IMR-90 (cell line): ENCODE results near the gene ZNF785. TPM values are rescaled to one million over a fixed set of nuclear protein-coding genes. Genes with fewer than 3 reads are reported as not detected.

Source experiments
- ATAC-seq: fragments of 200-7000 bp; cut with Tn5 transposase; 2 replicates; pipeline ENCODE4 v1.9.1; 2020; ENCODE audit warnings: low read depth, mild to moderate bottlenecking, moderate library complexity
- BruUV-seq: library from RNA; stranded (reverse); fragments of 400-500 nt; replicated peaks from 2 replicates; lab custom pipeline; 2021; lab: Mats Ljungman, UMichigan
- CTCF ChIA-PET: fragments of 300-600 bp; formaldehyde crosslinking; extraction: SDS; loops from one replicate; lab custom pipeline; 2021; ENCODE audit warnings: antibody characterized with exemption; lab: Yijun Ruan, JAX
- POLR2A ChIA-PET: fragments of 300-600 bp; sonication (Branson Sonifier 250); formaldehyde crosslinking; loops from one replicate; lab custom pipeline; 2022; ENCODE audit warnings: antibody characterized with exemption; ENCODE audit not compliant: unreplicated experiment; lab: Charles Lee
- DNase-seq: peaks from one replicate; pipeline ENCODE4 v3.0.0; 2013
- H2AFZ ChIP-seq: replicated peaks from 2 replicates; pipeline ENCODE3; 2013; ENCODE audit warnings: low read length, mild to moderate bottlenecking; ENCODE audit not compliant: poor library complexity
- H2AK5ac ChIP-seq: 2 replicates; pipeline ENCODE4 v1.6.1; 2013; ENCODE audit warnings: low read depth, low read length, inconsistent platforms
- H2AK9ac ChIP-seq: replicated peaks from 2 replicates; pipeline ENCODE3; 2013; ENCODE audit warnings: mild to moderate bottlenecking, low read depth, low read length, moderate library complexity; ENCODE audit not compliant: poor library complexity
- H2BK120ac ChIP-seq: 2 replicates; pipeline ENCODE4 v1.6.1; 2013; ENCODE audit warnings: low read depth, low read length, inconsistent platforms
- H2BK15ac ChIP-seq: 3 replicates; pipeline ENCODE4 v1.6.1; 2013; ENCODE audit warnings: low read depth, low read length, inconsistent platforms
- H2BK20ac ChIP-seq: 2 replicates; pipeline ENCODE4 v1.6.1; 2013; ENCODE audit warnings: low read depth, mild to moderate bottlenecking, inconsistent platforms, low read length, moderate library complexity
- H2BK5ac ChIP-seq: 2 replicates; pipeline ENCODE4 v1.6.1; 2013; ENCODE audit warnings: mild to moderate bottlenecking, low read depth, low read length, inconsistent platforms; ENCODE audit not compliant: poor library complexity, severe bottlenecking
- H3K14ac ChIP-seq: replicated peaks from 2 replicates; pipeline ENCODE4 v1.6.1; 2013; ENCODE audit warnings: low read depth, low read length, inconsistent platforms
- H3K18ac ChIP-seq: 2 replicates; pipeline ENCODE4 v1.6.1; 2013; ENCODE audit warnings: low read depth, low read length, control low read depth
- H3K23ac ChIP-seq: 2 replicates; pipeline ENCODE4 v1.6.1; 2013; ENCODE audit warnings: low read depth, low read length, inconsistent platforms
- H3K27ac ChIP-seq: 2 replicates; pipeline ENCODE4 v1.5.1; 2013; ENCODE audit warnings: mild to moderate bottlenecking, control low read depth, low read length; ENCODE audit not compliant: insufficient read depth
- H3K27me3 ChIP-seq: 2 replicates; pipeline ENCODE4 v1.6.1; 2013; ENCODE audit warnings: low read length; ENCODE audit not compliant: control insufficient read depth, insufficient read depth
- H3K36me3 ChIP-seq: 2 replicates; pipeline ENCODE4 v1.6.1; 2013; ENCODE audit warnings: low read length, mixed read lengths; ENCODE audit not compliant: control insufficient read depth, insufficient read depth
- H3K4ac ChIP-seq: 2 replicates; pipeline ENCODE4 v1.6.1; 2013; ENCODE audit warnings: low read depth, low read length, inconsistent platforms
- H3K4me1 ChIP-seq: 2 replicates; pipeline ENCODE4 v1.6.1; 2013; ENCODE audit warnings: low read length, mixed read lengths; ENCODE audit not compliant: control insufficient read depth, insufficient read depth
- H3K4me2 ChIP-seq: 2 replicates; pipeline ENCODE4 v1.6.1; 2013; ENCODE audit warnings: low read depth, mild to moderate bottlenecking, control low read depth, low read length, moderate library complexity
- H3K4me3 ChIP-seq: 2 replicates; pipeline ENCODE4 v1.5.1; 2013; ENCODE audit warnings: low read depth, mild to moderate bottlenecking, control low read depth, low read length, moderate library complexity; ENCODE audit not compliant: insufficient read depth
- H3K56ac ChIP-seq: 2 replicates; pipeline ENCODE4 v1.6.1; 2013; ENCODE audit warnings: low read length, inconsistent platforms; ENCODE audit not compliant: insufficient read depth; ENCODE audit errors: extremely low read depth
- H3K79me1 ChIP-seq, 2 experiments: 2 replicates each; pipeline ENCODE4 v1.6.1; 2013; ENCODE audit warnings: low read length in 2 of 2, inconsistent platforms in 1 of 2, low read depth in 1 of 2
- H3K9ac ChIP-seq: 2 replicates; pipeline ENCODE4 v1.6.1; 2013; ENCODE audit warnings: low read depth, low read length, control low read depth
- H3K9me1 ChIP-seq: 2 replicates; pipeline ENCODE4 v1.6.1; 2013; ENCODE audit warnings: low read length, inconsistent platforms; ENCODE audit not compliant: insufficient read depth
- H3K9me3 ChIP-seq: 2 replicates; pipeline ENCODE4 v1.6.1; 2013; ENCODE audit warnings: low read length; ENCODE audit not compliant: control insufficient read depth, insufficient read depth
- H4K20me1 ChIP-seq: 2 replicates; pipeline ENCODE4 v1.6.1; 2013; ENCODE audit warnings: low read length, inconsistent platforms; ENCODE audit not compliant: insufficient read depth
- H4K5ac ChIP-seq: 2 replicates; pipeline ENCODE4 v1.6.1; 2013; ENCODE audit warnings: mild to moderate bottlenecking, low read depth, low read length, control low read depth
- H4K8ac ChIP-seq, 2 experiments: 2 replicates each; pipeline ENCODE4 v1.6.1; 2013; ENCODE audit warnings: low read depth in 2 of 2, low read length in 2 of 2, control low read depth in 1 of 2, inconsistent platforms in 1 of 2
- H4K91ac ChIP-seq: 2 replicates; pipeline ENCODE4 v1.6.1; 2013; ENCODE audit warnings: low read depth, low read length, inconsistent platforms; ENCODE audit not compliant: insufficient read depth
- BHLHE40 ChIP-seq: fragments of 150-350 bp; IDR thresholded peaks from 2 replicates; pipeline ENCODE4 v1.6.1; 2016; ENCODE audit warnings: mild to moderate bottlenecking, low read depth, low read length
- CEBPB ChIP-seq: IDR thresholded peaks from 2 replicates; pipeline ENCODE4 v1.6.1; 2012; ENCODE audit warnings: low read depth, low read length, improper control_type of control experiment
- CHD1 ChIP-seq: IDR thresholded peaks from 2 replicates; pipeline ENCODE4 v1.6.1; 2012; ENCODE audit warnings: low read depth, low read length, improper control_type of control experiment
- CTCF ChIP-seq: conservative IDR thresholded peaks from 2 replicates; pipeline ENCODE4 v1.5.1; 2012; ENCODE audit warnings: mild to moderate bottlenecking, low read depth, low read length, improper control_type of control experiment
- ELK1 ChIP-seq: fragments of 150-350 bp; IDR thresholded peaks from 2 replicates; pipeline ENCODE4 v1.6.1; 2016; ENCODE audit warnings: low read depth, mild to moderate bottlenecking, low read length, moderate library complexity, borderline replicate concordance
- FOS ChIP-seq: fragments of 150-350 bp; IDR thresholded peaks from 2 replicates; pipeline ENCODE4 v1.6.1; 2016; ENCODE audit warnings: low read depth, low read length
- MAFK ChIP-seq: IDR thresholded peaks from 2 replicates; pipeline ENCODE4 v1.6.1; 2012; ENCODE audit warnings: low read depth, low read length, improper control_type of control experiment
- MXI1 ChIP-seq: IDR thresholded peaks from 2 replicates; pipeline ENCODE4 v1.6.1; 2012; ENCODE audit warnings: low read depth, mild to moderate bottlenecking, low read length, moderate library complexity, borderline replicate concordance
- NFE2L2 ChIP-seq: fragments of 150-350 bp; IDR thresholded peaks from 2 replicates; pipeline ENCODE4 v1.6.1; 2016; ENCODE audit warnings: low read depth, mild to moderate bottlenecking, low read length
- POLR2A ChIP-seq: IDR thresholded peaks from 2 replicates; pipeline ENCODE4 v1.6.1; 2012; ENCODE audit warnings: mild to moderate bottlenecking, low read depth, low read length
- RAD21 ChIP-seq: IDR thresholded peaks from 2 replicates; pipeline ENCODE4 v1.6.1; 2012; ENCODE audit warnings: low read length, improper control_type of control experiment
- RCOR1 ChIP-seq: IDR thresholded peaks from 2 replicates; pipeline ENCODE4 v1.6.1; 2012; ENCODE audit warnings: mild to moderate bottlenecking, low read length, improper control_type of control experiment; ENCODE audit not compliant: insufficient replicate concordance
- RFX5 ChIP-seq: IDR thresholded peaks from 2 replicates; pipeline ENCODE4 v1.8.0; 2012; ENCODE audit warnings: low read depth, mild to moderate bottlenecking, low read length, moderate library complexity
- SMC3 ChIP-seq: fragments of 150-350 bp; IDR thresholded peaks from 2 replicates; pipeline ENCODE4 v1.6.1; 2016; ENCODE audit warnings: low read depth, mild to moderate bottlenecking, antibody characterized with exemption, low read length, moderate library complexity
- USF2 ChIP-seq: fragments of 150-350 bp; IDR thresholded peaks from 2 replicates; pipeline ENCODE4 v1.6.1; 2017; ENCODE audit warnings: mild to moderate bottlenecking, antibody characterized with exemption, low read length, low read depth
- WGBS, 2 experiments: methylation state at CpG; one replicate each; pipeline versions ENCODE4 v1.1.5 to v1.1.7; 2013; ENCODE audit warnings: missing lambda C conversion rate in 2 of 2; ENCODE audit not compliant: insufficient read length in 1 of 2; ENCODE audit errors: extremely low coverage in 2 of 2; 5-methylcytosine and 5-hydroxymethylcytosine counted together
- dilution Hi-C: fragments of 300-500 bp; cut with HindIII; formaldehyde crosslinking; loops from one replicate; pipeline ENCODE4 v1.14.3; 2018; ENCODE audit warnings: low sequenced_read_pairs; ENCODE audit not compliant: unreplicated experiment
- in situ Hi-C: fragments of 300-500 bp; cut with MboI; formaldehyde crosslinking; loops from 3 replicates; pipeline ENCODE4 v1.14.3; 2019; ENCODE audit warnings: low sequenced_read_pairs, inconsistent platforms, mixed read lengths
- intact Hi-C: fragments of 100-400 bp; cut with micrococcal nuclease; formaldehyde crosslinking; loops from 2 replicates; pipeline ENCODE4 v1.10.0; 2022
- polyA plus RNA-seq, 3 experiments: library from polyadenylated mRNA; depleted of rRNA; stranded (reverse); fragments of >200 nt; gene quantifications; 2 replicates each; pipeline ENCODE4 v1.2.3, GENCODE V29; 2012; ENCODE audit warnings: low replicate concordance in 1 of 3
- total RNA-seq: library from RNA; depleted of rRNA; stranded (reverse); fragments of >200 nt; gene quantifications from 2 replicates; pipeline ENCODE4 v1.2.3, GENCODE V29; 2012

ZNF785 gene
- total and polyA plus RNA-seq, 2 of the 4 experiments (the other 2 are of a cell fraction), result 2.9 to 4.0 TPM

- Histone ChIP-seq H2BK120ac (no peak overlapping the region), H2AK9ac (no peak overlapping the region), H2BK20ac (no peak overlapping the region), H3K9me3 (no peaks in the 10 kb centered on the region), H3K14ac (no peak overlapping the region), H4K20me1 (no peaks in the 10 kb centered on the region), H2BK5ac (no peak overlapping the region), H3K4me2 (no peak overlapping the region), H4K8ac (no peak overlapping the region), H3K23ac (no peak overlapping the region), H3K4me1 (peaks cover 9% of the 10 kb centered on the region), H3K4ac (no peak overlapping the region), H4K5ac (no peak overlapping the region), H3K4me3 (no peak overlapping the region), H3K56ac (no peak overlapping the region), H2AFZ (peak overlapping the region; percentile 23), H3K27me3 (peaks cover 6% of the 10 kb centered on the region; the same call in 1 of the 2 replicates), H2BK15ac (no peak overlapping the region), H2AK5ac (no peak overlapping the region), H3K27ac (no peak overlapping the region), H3K9me1 (no peaks in the 10 kb centered on the region), H3K79me1 (peaks cover 5 to 19% of the 10 kb centered on the region in 2 experiments; a peak in 3 of 4 replicates), H3K36me3 (no peaks in the 10 kb centered on the region), H3K18ac (no peak overlapping the region), H3K9ac (no peak overlapping the region), H4K91ac (no peak overlapping the region)
- no TSS peak for BruUV-seq
- no peak for DNase-seq
- in situ Hi-C loops (no loop called here), intact Hi-C loops (no loop called here), dilution Hi-C loops (no loop called here)
- TF ChIP-seq SMC3, result no peak
- TF ChIP-seq MAFK, result no peak
- no peak for TF ChIP-seq NFE2L2
- TF ChIP-seq POLR2A, result no peak
- no peak for TF ChIP-seq ELK1
- TF ChIP-seq CHD1, result no peak
- no peak for TF ChIP-seq BHLHE40
- TF ChIP-seq FOS, result no peak
- no peak for TF ChIP-seq CTCF
- TF ChIP-seq RCOR1, result no peak
- no peak for TF ChIP-seq CEBPB
- TF ChIP-seq USF2, result no peak
- no peak for TF ChIP-seq RAD21
- no peak for TF ChIP-seq MXI1
- no peak for TF ChIP-seq RFX5
- no peak for ATAC-seq
- ChIA-PET CTCF (no interaction called here), POLR2A (no interaction called here)
- no CpG with 5 or more reads among the region's 3 CpGs for WGBS, 2 experiments
Measured at GRCh38 chr16:30569281-30569680, 16.2 kb downstream of the ZNF785 start.
